GM21381 (cell line): ENCODE results near the gene ECSIT.
"Not testable (repeated sequence)": the region's sequence is repeated elsewhere in the genome, so short reads cannot be mapped to it uniquely, and the experiment has no call there.

Source experiments
- ATAC-seq: cut with Tn5 transposase; IDR thresholded peaks from one replicate; pipeline ENCODE4 v1.9.1; 2021; ENCODE audit warnings: mild to moderate bottlenecking, moderate library complexity; ENCODE audit not compliant: unreplicated experiment

Gene ECSIT

DNA sequence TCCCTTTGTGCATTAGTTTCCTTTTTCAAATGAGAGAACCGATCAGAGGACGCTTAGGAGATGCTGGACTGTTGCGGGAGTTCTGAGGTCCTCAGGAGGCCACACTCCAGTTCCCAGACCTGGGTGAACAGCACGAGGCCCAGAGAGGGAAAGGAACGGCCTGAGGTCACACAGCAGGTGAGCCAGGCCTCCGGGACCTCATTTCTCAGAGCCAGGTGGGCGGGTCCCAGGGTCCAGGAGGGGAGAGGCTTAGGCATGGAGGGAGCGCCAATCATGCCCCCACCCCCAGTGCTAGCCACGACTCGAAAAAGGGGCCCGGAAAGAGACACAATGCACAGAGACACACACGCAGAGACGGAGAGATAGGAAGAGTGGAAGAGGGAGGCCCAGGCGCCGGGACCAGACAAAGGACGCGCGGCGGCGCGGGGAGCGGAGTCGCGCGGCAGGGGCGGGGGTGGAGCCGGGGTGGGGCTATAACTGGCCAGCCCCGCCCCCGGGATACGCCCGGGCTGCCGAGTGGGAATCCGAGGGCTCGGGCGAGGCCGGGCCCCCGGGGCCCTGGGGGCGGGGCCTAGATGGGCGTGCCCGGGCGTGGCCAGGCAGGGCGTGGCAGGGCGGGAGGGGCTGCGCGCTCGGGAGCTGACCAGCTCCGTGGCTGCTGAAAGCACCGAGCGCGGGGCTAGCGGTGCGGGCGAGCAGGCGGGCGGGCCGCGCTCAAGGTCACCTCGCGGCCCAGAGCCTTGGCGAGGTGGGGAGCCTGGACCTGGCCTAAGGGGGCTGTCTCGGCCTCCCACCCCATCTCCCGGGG lies 49.6 kb downstream of the ECSIT start:
- no peak for ATAC-seq

DNA sequence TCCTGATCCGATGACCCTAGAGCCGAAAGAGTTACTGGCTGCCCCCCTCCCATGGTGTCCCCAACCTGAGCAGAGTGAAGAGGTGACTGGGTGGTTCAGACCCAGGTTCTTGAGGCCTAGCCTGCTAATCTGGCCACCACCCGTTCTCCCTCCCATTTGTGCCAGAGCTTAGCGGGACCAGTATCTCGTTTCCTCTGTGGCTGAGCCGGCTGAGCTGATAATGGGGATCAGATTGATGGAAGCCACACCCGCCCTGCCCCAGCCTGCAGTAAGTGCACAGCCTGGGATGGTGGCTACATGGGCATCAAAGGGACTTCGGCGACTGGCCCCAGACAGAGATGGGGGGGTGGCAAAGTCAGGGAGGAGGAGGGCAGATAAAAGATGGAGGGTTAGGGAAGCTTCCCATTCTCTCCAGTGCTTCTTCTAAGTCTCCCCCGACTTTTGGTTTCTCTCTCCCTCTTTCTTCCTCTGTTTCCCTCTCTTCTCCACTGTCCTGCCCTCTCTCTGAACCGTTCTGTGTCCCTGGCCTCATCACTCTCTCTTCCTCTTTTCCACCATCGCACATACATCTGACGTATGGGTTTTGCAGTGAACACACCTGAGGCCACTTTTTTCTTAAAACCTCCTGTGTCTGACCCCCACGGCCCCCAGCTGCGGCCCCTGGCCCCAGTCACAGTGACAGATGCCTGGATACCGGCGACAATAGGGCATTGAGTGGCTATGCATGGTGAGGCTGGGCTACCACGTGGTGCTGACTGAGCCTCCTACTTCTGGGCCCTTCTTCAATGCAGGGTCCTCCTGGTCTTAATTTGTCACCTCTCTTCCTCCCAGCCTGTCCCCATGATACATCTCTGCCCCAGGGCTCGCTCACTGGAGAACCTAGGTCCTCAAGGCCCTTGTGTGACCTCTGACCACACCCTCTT lies 50.5 kb downstream of the ECSIT start:
- ATAC-seq = no peak

DNA sequence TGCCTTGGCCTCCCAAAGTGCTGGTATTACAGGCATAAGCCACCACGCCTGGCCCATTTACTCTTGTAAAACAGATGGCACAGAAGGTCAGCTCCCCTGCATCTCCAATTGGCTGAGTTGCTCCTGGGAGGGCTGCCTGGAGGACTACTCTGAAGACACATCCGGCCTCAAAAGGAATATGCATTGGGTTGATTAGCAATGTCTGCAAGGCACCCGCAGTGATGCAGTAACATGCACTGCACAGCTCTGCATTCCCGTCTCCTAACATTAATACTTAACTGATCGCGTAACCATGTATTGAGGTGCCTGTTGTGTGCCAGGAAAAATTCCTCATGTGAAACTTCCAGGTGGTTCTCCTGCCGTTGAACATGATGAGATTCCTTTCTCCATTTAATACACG lies 53.1 kb downstream of the ECSIT start:
- ATAC-seq = no peak

DNA sequence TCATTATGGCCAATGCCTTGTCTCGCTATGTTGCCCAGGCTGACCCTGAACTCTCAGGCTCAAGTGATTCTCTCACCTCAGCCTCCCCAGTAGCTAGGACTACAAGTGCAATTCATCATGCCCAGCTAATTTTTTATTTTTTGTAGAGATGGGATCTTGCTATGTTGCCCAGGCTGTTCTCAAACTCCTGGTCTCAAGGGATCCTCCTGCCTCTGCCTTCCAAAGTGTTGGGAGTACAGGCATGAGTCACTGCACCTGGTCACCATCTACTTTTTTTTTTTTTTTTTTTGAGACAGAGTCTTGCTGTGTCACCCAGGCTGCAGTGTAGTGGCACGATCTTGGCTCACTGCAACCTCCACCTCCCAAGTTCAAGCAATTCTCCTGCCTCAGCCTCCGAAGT lies 53.6 kb downstream of the ECSIT start:
- not testable (repeated sequence) for ATAC-seq

DNA sequence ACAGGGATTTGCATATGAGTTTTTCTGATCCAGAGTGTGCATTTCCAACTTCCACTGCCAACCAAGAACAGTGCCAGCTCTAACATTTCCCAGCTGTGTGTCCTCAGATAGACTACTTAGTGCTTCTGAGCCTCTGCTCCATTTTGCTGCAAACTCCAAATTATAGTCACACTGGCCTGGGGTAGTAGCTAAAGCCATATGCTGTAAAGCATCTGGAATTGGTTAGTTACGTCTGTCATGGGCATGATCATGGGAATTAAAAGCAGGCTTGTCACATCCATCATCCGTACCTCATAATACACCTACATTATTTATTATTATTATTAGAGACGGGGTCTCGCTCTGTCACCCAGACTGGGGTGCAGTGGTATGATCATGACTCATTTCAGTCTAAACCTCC lies 55.2 kb downstream of the ECSIT start:
- ATAC-seq = no peak

DNA sequence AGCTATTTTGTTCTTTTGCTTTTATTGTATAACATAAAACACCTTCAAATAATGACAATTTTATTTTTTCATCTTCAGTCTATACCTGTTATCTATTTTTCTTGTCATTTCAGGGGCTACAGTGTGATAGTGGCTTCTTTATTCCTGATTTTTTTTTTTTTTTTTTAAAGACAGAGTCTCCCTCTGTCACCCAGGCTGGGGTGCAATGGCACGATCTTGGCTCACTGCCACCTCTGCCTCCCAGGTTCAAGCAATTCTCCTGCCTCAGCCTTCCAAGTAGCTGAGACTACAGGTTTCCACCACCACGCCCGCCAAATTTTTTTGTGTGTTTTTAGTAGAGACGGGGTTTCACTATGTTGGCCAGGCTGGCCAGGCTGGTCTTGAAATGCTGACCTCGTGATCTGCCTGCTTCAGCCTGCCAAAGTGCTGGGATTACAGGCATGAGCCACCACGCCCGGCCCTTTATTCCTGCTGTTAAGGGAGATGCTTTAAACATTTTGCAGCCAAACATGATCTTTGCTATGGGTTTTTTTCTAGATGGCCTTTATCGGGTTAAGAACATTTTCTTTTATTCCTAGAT lies 60.6 kb downstream of the ECSIT start:
- not testable (repeated sequence) for ATAC-seq

DNA sequence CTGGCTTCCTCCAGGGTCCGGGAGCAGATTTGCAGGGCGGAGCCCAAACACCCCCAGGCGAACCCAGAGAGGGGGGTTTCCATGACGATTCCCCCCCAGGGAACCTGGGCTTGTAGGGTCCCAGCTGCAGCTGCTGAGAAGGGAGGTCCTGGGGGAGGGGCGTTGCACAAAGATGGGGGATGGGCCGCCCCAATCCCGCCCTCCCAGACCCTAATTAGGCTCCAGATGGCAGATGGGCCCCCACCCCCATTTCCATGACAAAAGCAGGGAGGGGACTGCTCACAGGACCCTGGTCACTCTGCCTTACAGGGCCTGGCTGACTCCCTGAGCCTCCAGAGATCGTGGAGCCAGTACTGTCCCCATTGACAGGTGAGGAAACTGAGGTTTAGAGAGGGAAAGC lies 63.3 kb downstream of the ECSIT start:
- ATAC-seq = no peak

DNA sequence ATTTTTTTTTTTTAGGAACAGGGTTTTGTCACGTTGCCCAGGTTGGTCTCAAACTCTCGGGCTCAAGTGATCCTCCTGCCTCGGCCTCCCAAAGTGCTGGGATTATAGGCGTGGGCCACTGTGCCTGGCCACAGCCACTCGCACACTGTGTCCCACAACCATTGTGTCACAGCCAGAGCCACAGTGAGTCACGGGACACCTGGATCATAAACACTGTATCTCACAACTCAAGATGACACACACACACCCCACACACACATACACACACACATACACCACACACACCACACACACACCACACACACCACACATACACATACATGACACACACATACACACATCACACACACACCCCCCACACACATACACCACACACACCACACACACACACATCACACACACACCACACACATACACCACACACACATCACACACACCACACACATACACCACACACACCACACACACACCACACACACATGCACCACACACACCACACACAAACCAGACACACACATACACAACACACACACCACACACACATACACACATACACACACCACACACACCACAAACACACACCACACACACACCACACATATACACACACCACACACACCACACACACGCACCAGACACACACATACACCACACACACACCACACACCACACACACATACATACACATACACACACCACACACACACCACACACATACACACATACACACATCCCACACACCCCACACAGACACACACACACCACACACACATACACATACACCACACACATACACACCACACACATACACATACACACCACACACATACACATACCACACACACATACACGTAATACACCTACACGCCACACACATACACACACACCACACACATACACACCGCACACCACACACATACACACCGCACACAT lies 64.3 kb downstream of the ECSIT start:
- no peak for ATAC-seq

DNA sequence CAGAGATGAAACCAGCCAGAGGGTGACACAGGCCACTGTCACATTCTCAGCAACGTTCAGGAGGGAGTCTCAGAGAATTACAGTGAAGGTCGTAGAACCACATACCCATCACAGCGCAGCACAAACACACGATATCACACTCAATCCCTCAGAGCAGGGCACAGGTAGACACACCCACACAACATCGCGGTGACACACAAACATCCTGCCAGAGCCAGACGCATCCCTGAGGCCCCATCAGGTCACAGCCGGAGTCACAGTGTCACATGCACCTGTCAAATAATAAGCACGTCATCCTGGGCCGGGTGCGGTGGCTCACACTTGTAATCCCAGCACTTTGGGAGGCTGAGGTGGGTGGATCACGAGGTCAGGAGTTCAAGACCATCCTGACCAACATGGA lies 65.5 kb downstream of the ECSIT start:
- no peak for ATAC-seq

DNA sequence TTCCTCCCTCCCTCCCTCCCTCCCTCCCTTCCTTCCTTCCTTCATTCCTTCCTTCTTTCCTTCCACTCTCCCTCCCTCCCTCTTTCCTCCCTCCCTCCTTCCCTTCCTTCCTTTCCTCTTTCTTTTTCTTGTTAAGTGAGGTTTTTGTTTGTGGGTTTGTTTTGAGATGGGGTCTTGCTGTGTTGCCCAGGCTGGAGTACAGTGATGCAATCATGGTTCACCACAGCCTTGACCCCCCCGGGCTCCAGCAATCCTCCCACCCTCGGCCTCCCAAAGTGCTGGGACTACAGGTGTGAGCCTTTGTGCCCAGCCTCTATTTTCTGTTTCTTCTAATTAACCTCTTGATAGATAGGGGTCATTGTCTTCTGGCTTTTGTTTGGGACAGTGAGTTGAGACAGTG lies 67.5 kb downstream of the ECSIT start:
- ATAC-seq = no peak

DNA sequence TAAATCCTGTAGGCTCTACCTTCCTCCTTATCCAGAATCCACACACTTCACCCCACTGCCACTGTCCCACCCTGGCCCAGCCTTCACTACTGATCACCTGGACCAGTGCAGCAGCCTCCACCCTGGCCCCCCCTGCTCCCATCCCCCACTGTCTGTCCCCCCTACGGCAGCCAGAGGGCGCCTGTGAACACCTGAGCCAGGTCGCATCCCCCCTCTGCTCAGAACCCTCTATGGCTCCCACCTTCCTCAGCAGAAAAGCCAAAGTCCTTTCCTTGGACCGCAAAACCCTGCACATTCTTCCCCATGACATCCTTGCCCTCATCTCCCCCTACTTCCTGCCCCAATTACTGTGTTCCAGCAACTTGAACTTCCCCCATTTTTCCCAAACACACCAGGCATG lies 68.7 kb downstream of the ECSIT start:
- ATAC-seq = no peak

DNA sequence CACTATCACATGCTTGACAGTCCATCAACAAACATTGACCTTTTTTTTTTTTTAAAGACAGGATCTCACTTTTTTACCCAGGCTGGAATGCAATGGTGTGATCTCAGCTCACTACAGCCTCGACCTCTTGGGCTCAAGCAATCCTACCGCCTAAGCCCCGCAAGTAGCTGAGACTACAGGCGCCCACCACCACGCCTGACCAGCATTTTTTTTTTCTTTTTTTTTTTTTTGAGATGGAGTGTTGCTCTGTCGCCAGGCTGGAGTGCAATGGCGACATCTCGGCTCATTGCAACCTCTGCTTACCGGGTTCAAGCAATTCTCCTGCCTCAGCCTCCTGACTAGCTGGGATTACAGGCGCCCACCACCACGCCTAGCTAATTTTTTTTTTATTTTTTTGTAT lies 70.0 kb downstream of the ECSIT start:
- ATAC-seq = not testable (repeated sequence)

DNA sequence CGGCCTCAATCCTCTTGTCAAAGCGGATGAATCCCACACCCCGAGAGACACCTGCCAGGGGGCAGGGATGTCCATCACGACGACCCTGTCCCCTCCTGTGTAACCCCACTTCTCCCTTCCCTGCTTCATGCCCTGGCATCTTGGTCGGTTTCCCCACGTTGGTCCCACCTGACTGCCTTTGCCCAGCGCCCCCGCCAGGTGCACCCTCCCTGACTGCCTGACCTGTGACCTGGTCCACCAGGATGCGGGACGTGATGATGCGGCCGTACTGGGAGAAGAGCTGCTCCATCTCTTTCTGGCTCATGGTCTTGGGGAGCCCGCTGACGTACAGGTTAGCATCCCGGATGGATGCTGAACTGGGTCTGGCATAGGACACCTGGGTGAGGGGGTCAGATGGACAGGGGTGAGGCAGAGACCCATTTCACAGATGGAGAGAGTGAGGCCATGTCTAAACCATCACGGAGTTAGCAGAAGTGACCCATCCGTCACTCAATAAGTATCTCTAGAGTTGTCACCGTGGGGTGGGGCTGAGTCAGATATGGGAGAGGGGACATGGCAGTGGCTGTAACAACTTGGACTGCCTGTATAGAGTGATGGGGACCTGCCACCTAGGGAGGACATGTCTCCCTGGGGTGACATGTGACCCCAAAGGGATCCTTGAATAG lies 70.6 kb downstream of the ECSIT start:
- no peak for ATAC-seq

DNA sequence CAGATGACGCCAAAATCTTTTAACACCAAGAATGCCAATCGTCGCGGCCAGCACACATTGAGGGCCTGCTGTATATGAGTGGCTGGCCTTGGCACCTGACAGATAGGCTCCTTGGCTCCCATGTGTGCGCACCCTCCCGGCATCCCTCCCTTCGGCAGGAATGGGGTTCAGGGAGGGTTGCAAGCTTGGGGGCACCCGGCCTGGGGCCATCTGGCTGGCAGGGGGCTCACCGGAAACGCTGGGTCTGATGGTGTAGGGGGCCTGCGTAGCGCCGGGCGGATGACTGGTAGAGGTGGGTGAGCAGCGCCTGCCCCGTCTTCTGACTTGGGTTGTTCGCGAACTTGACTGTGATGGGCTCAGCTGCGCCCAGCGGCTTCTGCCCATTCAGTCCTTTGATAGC lies 71.1 kb downstream of the ECSIT start:
- ATAC-seq = no peak

DNA sequence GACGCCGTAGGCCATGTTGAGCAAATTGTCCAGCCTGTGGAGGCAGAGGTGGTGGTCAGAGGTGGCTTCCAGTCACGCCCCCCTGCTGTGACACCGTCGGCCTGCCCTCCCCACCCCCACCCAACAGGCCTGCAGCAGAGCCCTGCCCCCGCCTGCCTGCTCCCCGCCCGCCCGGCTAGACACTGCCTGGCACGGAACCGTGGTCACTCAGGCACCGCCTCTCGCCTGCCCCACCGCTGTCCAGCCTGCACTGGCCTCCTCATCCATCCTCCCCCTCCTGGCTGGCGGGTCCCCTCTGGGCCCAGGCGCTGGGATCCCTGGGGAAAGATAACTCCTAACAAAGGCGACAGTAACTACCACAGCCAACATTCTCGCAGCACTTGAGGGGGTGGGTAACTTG lies 71.8 kb downstream of the ECSIT start:
- ATAC-seq = no peak

DNA sequence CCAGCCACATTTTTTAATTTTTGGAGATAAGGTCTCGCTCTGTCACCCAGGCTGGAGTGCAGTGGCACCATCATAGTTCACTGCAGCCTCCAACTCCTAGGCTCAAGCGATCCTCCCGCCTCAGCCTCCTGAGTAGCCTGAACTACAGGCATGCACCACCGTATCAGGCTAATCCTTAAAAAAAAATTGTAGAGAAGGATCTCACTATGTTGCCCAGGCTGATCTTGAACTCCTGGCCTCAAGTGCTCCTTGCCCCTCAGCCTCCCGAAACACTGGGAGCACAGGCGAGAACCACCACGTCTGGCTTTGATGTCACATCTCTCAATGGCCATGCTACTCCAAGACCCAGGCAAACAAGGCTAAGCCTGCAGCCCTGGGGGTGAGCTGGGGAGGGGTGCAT lies 72.3 kb downstream of the ECSIT start:
- no peak for ATAC-seq
